HG02970 (cell line): Measurements from ENCODE around the gene CBFA2T3.

Source experiments
- ATAC-seq: cut with Tn5 transposase; IDR thresholded peaks from one replicate; pipeline ENCODE4 v1.9.1; 2021; ENCODE audit warnings: mild to moderate bottlenecking, moderate library complexity, moderate number of reproducible peaks; ENCODE audit not compliant: unreplicated experiment, low FRiP score

The CBFA2T3 gene

GRCh38 chr16:88869673-88869980, 107.4 kb downstream of the CBFA2T3 start:
- ATAC-seq = no peak

GRCh38 chr16:88868974-88869672, 107.9 kb downstream of the CBFA2T3 start:
- ATAC-seq = no peak

- no peak for ATAC-seq
Measured at GRCh38 chr16:88867581-88868246, 109.3 kb downstream of the CBFA2T3 start.

GRCh38 chr16:88866151-88866920, 110.7 kb downstream of the CBFA2T3 start, which contains the start of gene PABPN1L:
Gene PABPN1L, minus strand, starts transcription at chr16:88866660. Its CDS starts 54 bp downstream, at chr16:88866606.
- no peak for ATAC-seq

- ATAC-seq = no peak
Measured at GRCh38 chr16:88865742-88866141, 111.3 kb downstream of the CBFA2T3 start.

- no peak for ATAC-seq
Measured at GRCh38 chr16:88865310-88865709, 111.7 kb downstream of the CBFA2T3 start.

- no peak for ATAC-seq
Measured at GRCh38 chr16:88864521-88864920, 112.5 kb downstream of the CBFA2T3 start.

- ATAC-seq = no peak
Measured at GRCh38 chr16:88864099-88864498, 112.9 kb downstream of the CBFA2T3 start.

- ATAC-seq = no peak
Measured at GRCh38 chr16:88863426-88863825, 113.6 kb downstream of the CBFA2T3 start.

GRCh38 chr16:88862968-88863367, 114.0 kb downstream of the CBFA2T3 start:
- no peak for ATAC-seq

GRCh38 chr16:88861359-88861758, 115.6 kb downstream of the CBFA2T3 start:
- no peak for ATAC-seq

GRCh38 chr16:88859381-88860091, 117.5 kb downstream of the CBFA2T3 start:
- ATAC-seq = no peak

- ATAC-seq = no peak
Measured at GRCh38 chr16:88857728-88858339, 119.2 kb downstream of the CBFA2T3 start.

- peak; percentile 91 for ATAC-seq
Measured at GRCh38 chr16:88856828-88857727, 119.9 kb downstream of the CBFA2T3 start, which contains the start of the genes GALNS and TRAPPC2L. Gene GALNS, minus strand, starts transcription at chr16:88856947. Its CDS starts 70 bp downstream, at chr16:88856877. Gene TRAPPC2L, plus strand, starts transcription at chr16:88857127. Its CDS starts 24 bp downstream, at chr16:88857151.

GRCh38 chr16:88856122-88856827, 120.7 kb downstream of the CBFA2T3 start:
- ATAC-seq = peak; percentile 3

- ATAC-seq = no peak
Measured at GRCh38 chr16:88855736-88856121, 121.3 kb downstream of the CBFA2T3 start.

GRCh38 chr16:88855176-88855575, 121.8 kb downstream of the CBFA2T3 start:
- ATAC-seq = no peak

GRCh38 chr16:88854306-88855111, 122.5 kb downstream of the CBFA2T3 start:
- ATAC-seq = no peak
